Ishikawa (cell line): ENCODE results near the gene PLCL1.

ENCODE experiments used
- CEBPB ChIP-seq: IDR thresholded peaks from 2 replicates; pipeline ENCODE4 v1.6.1; 2012
- CREB1 ChIP-seq: IDR thresholded peaks from 2 replicates; pipeline ENCODE4 v1.6.1; 2012; ENCODE audit warnings: low read depth
- EGR1 ChIP-seq: IDR thresholded peaks from 2 replicates; pipeline ENCODE4 v1.6.1; 2012
- EP300 ChIP-seq: IDR thresholded peaks from 2 replicates; pipeline ENCODE4 v1.6.1; 2012; ENCODE audit warnings: borderline replicate concordance
- FOXM1 ChIP-seq: IDR thresholded peaks from 2 replicates; pipeline ENCODE4 v1.6.1; 2012; ENCODE audit warnings: low read depth, borderline replicate concordance
- NFIC ChIP-seq: IDR thresholded peaks from 2 replicates; pipeline ENCODE4 v1.6.1; 2012
- RAD21 ChIP-seq: IDR thresholded peaks from 2 replicates; pipeline ENCODE4 v1.6.1; 2012; ENCODE audit warnings: low read depth
- TAF1 ChIP-seq: IDR thresholded peaks from 2 replicates; pipeline ENCODE4 v1.6.1; 2012; ENCODE audit warnings: low read depth, mild to moderate bottlenecking
- TCF12 ChIP-seq: IDR thresholded peaks from 2 replicates; pipeline ENCODE4 v1.6.1; 2012; ENCODE audit warnings: low read depth
- TEAD4 ChIP-seq: IDR thresholded peaks from 2 replicates; pipeline ENCODE4 v1.6.1; 2012
- USF1 ChIP-seq: IDR thresholded peaks from 2 replicates; pipeline ENCODE4 v1.6.1; 2012
- YY1 ChIP-seq: IDR thresholded peaks from 2 replicates; pipeline ENCODE4 v1.6.1; 2012; ENCODE audit warnings: low read depth
- ZBTB7A ChIP-seq: IDR thresholded peaks from 2 replicates; pipeline ENCODE4 v1.6.1; 2012; ENCODE audit warnings: low read depth
- TF ChIP-seq, protein P1 (sequence below): IDR thresholded peaks from 2 replicates; pipeline ENCODE4 v1.6.1; 2012; ENCODE audit warnings: low read depth, mild to moderate bottlenecking
- TF ChIP-seq, protein P2 (sequence below): IDR thresholded peaks from 2 replicates; pipeline ENCODE4 v1.6.1; 2012

Gene PLCL1

DNA sequence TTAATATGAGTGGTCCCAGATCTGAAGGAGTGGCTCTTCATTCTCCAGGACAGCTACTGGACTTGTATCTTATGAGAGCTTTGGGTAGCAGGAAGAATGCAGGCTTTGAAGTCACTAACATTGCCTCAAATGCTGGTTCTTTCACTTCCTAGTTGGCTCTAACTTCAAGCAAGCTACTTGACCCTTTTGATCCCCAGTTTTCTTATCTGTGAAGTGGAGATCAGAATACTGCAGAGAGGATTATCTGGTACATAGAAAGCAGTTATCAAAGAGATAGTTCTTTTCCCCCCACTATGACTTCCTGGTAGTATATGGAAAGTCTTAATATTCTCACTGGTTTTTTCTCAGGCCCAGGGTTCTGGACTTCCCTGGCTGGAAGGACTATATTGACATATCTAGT lies 3.4 kb upstream of the PLCL1 start:
- TF ChIP-seq RAD21: no peak
- TF ChIP-seq EGR1: no peak
- no peak for TF ChIP-seq CREB1
- TF ChIP-seq, protein P1, sequence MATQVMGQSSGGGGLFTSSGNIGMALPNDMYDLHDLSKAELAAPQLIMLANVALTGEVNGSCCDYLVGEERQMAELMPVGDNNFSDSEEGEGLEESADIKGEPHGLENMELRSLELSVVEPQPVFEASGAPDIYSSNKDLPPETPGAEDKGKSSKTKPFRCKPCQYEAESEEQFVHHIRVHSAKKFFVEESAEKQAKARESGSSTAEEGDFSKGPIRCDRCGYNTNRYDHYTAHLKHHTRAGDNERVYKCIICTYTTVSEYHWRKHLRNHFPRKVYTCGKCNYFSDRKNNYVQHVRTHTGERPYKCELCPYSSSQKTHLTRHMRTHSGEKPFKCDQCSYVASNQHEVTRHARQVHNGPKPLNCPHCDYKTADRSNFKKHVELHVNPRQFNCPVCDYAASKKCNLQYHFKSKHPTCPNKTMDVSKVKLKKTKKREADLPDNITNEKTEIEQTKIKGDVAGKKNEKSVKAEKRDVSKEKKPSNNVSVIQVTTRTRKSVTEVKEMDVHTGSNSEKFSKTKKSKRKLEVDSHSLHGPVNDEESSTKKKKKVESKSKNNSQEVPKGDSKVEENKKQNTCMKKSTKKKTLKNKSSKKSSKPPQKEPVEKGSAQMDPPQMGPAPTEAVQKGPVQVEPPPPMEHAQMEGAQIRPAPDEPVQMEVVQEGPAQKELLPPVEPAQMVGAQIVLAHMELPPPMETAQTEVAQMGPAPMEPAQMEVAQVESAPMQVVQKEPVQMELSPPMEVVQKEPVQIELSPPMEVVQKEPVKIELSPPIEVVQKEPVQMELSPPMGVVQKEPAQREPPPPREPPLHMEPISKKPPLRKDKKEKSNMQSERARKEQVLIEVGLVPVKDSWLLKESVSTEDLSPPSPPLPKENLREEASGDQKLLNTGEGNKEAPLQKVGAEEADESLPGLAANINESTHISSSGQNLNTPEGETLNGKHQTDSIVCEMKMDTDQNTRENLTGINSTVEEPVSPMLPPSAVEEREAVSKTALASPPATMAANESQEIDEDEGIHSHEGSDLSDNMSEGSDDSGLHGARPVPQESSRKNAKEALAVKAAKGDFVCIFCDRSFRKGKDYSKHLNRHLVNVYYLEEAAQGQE: no peak

DNA sequence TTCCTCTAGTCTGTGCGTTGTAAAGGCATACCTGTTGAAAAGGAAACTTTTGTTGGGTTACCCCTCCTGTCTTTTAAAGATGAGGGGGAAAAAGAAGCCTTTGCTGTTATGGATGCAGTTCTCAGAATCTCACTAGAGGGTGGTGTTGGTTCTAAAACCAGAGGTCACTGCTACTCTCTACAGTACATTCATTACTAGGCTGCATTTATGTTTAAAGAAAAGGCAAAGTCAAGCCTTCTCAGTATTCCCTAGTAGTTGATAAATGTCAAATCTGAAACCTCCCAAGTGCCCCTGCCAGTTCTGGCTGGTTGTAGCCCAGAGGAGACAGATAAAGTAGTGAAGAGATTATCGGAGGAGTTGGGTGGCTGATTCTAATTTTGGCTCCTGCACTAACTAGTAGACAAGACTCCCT lies 1.4 kb upstream of the PLCL1 start:
- TF ChIP-seq EGR1: no peak
- TF ChIP-seq EP300: no peak
- TF ChIP-seq TEAD4: no peak
- TF ChIP-seq CREB1: no peak
- peak; percentile 83 for TF ChIP-seq RAD21
- no peak for TF ChIP-seq NFIC
- TF ChIP-seq FOXM1: no peak
- TF ChIP-seq USF1: no peak

GRCh38 chr2:197804758-197805714 lies 643 bp downstream of the PLCL1 start:
- TF ChIP-seq FOXM1 (no peak), RAD21 (no peak), USF1 (no peak), NFIC (no peak), CEBPB (no peak), CREB1 (no peak), TAF1 (0 out of 2 replicates have a peak, but pooled peaks have one; percentile 7), ZBTB7A (peak; percentile 81; the same call in 1 of the 2 replicates)
- TF ChIP-seq, protein P1: no peak

DNA sequence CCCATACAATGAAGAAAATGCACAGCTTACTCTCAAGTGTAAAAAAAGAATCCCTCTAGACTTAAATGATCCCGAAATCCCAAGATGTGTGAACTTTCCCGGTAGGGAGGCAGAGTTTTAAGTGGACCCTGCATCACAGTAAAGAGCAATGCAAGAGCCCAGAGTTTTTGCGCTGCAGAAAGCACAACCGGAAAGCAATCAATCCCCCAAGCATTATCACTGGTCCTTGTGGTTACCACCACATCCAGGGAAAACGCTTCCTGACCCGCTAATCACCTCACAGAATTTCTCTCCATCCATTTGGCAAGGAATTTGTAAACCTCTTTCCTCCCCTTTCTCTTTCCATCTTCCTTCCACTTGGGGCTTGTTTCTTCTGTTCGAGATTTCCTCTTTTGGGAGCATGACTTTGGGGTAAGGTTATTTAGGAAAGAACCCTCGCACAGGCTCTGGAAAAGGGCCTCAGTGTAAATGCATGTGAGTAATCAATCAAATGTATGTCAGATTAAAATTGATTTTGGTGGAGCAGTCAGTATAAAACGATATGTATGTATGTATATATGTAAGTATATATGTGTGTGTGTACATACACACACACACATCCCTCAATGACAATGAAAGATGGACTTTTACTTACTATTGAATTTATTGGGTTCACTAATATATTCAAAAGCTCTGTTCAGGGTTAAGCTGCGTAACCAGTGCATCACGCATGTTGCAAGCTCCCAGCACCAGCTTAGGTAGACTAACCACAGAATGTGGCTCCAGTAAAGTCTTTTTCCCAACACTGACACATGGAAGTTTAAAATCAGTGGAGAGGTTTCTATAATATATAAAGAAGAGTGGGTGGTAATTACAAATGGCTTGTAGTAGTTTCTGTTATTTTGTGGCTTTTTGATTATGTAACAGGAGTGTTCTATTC lies 1.6 kb downstream of the PLCL1 start:
- TF ChIP-seq, protein P1: no peak
- TF ChIP-seq TAF1 (no peak), TCF12 (no peak), EGR1 (no peak), USF1 (no peak), RAD21 (no peak), TEAD4 (no peak), NFIC (no peak), CEBPB (no peak), FOXM1 (no peak), CREB1 (no peak), YY1 (no peak), ZBTB7A (no peak), EP300 (no peak)
- TF ChIP-seq, protein P2, sequence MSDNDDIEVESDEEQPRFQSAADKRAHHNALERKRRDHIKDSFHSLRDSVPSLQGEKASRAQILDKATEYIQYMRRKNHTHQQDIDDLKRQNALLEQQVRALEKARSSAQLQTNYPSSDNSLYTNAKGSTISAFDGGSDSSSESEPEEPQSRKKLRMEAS: no peak
